DOHH2 (cell line): ENCODE results near the gene UNC5B.

Experiments used
- H3F3A ChIP-seq: fragments of 200-600 bp; sonication (generic), shearing (Covaris generic); 2 replicates; pipeline ENCODE4 v1.6.0; 2016; ENCODE audit warnings: antibody characterized with exemption, mild to moderate bottlenecking; ENCODE audit not compliant: control insufficient read depth, insufficient read depth
- H3K27ac ChIP-seq: fragments of 200-600 bp; sonication (generic); 2 replicates; pipeline ENCODE4 v1.5.1; 2014; ENCODE audit warnings: low read depth, mild to moderate bottlenecking, low read length, moderate library complexity
- H3K27me3 ChIP-seq: fragments of 200-600 bp; sonication (generic); 2 replicates; pipeline ENCODE4 v1.6.1; 2014; ENCODE audit warnings: mild to moderate bottlenecking, low read length, mixed read lengths; ENCODE audit not compliant: control insufficient read depth
- H3K36me3 ChIP-seq: fragments of 200-600 bp; sonication (generic); 2 replicates; pipeline ENCODE4 v1.6.1; 2014; ENCODE audit warnings: mild to moderate bottlenecking, low read length, moderate library complexity, mixed read lengths; ENCODE audit not compliant: control insufficient read depth
- H3K4me1 ChIP-seq: fragments of 200-600 bp; sonication (generic); 2 replicates; pipeline ENCODE4 v1.6.1; 2014; ENCODE audit warnings: mild to moderate bottlenecking, low read length, mixed read lengths; ENCODE audit not compliant: control insufficient read depth
- H3K4me2 ChIP-seq: fragments of 200-600 bp; sonication (generic); 2 replicates; pipeline ENCODE4 v1.6.0; 2014; ENCODE audit warnings: mild to moderate bottlenecking, low read length, moderate library complexity
- H3K4me3 ChIP-seq: fragments of 200-600 bp; sonication (generic); 2 replicates; pipeline ENCODE4 v1.5.1; 2014; ENCODE audit warnings: mild to moderate bottlenecking, low read length, mixed read lengths
- H3K79me2 ChIP-seq: fragments of 200-600 bp; sonication (generic); 2 replicates; pipeline ENCODE4 v1.6.1; 2014; ENCODE audit warnings: mild to moderate bottlenecking, low read length, mixed read lengths; ENCODE audit not compliant: control insufficient read depth
- H3K9me2 ChIP-seq: fragments of 200-600 bp; sonication (generic); replicated peaks from 2 replicates; pipeline ENCODE4 v1.6.1; 2014; ENCODE audit warnings: mild to moderate bottlenecking, low read length, mixed read lengths; ENCODE audit not compliant: control insufficient read depth
- H3K9me3 ChIP-seq: fragments of 200-600 bp; sonication (generic); 2 replicates; pipeline ENCODE4 v1.6.1; 2014; ENCODE audit warnings: antibody characterized with exemption, low read length, mixed read lengths; ENCODE audit not compliant: control insufficient read depth, insufficient read depth
- H4K20me1 ChIP-seq: fragments of 200-600 bp; sonication (generic); 2 replicates; pipeline ENCODE4 v1.6.0; 2014; ENCODE audit warnings: low read depth, mild to moderate bottlenecking, antibody characterized with exemption, low read length, moderate library complexity; ENCODE audit not compliant: control insufficient read depth, insufficient read depth
- CTCF ChIP-seq: fragments of 200-600 bp; sonication (generic); IDR thresholded peaks from one replicate; pipeline ENCODE4 v1.5.1; 2014; ENCODE audit warnings: antibody characterized with exemption, mild to moderate bottlenecking, low read depth, low read length; ENCODE audit not compliant: poor library complexity, severe bottlenecking
- EZH2phosphoT487 ChIP-seq: fragments of 200-600 bp; sonication (generic); IDR thresholded peaks from 2 replicates; pipeline ENCODE4 v1.6.1; 2017; ENCODE audit warnings: borderline replicate concordance, mild to moderate bottlenecking, antibody characterized with exemption, low read length, moderate library complexity, mixed read lengths

The UNC5B gene

DNA sequence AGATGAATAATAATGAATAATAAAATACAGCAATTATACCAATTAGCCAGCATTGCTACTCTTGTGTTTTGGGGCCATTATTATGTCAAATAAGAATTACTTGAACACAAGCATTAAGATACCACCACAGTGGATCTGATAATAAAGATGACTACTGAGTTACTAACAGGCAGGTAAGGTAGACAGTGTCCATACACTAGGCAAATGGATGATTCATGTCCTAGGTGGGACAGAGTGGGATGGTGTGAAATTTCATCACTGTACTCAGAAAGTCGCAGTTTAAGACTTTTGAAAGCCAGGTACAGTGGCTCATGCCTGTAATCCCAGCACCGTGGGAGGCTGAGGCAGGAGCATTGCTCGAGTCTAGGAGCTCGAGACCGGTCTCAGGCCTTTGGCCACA lies 8.7 kb upstream of the UNC5B start:
- H3K36me3 ChIP-seq, result no peaks in the 10 kb centered on the region
- no peaks in the 10 kb centered on the region for H3K9me3 ChIP-seq
- H3K79me2 ChIP-seq, result no peaks in the 10 kb centered on the region
- no peaks in the 10 kb centered on the region for H3K4me1 ChIP-seq
- H3F3A ChIP-seq, result no peaks in the 10 kb centered on the region
- H3K4me2 ChIP-seq, result no peak overlapping the region
- H4K20me1 ChIP-seq, result no peaks in the 10 kb centered on the region
- H3K4me3 ChIP-seq, result no peak overlapping the region
- H3K9me2 ChIP-seq, result no peaks in the 10 kb centered on the region
- no peak for TF ChIP-seq EZH2phosphoT487
- no peak for TF ChIP-seq CTCF
- H3K27me3 ChIP-seq, result peaks cover 18% of the 10 kb centered on the region; the same call in 1 of the 2 replicates
- no peak overlapping the region for H3K27ac ChIP-seq

DNA sequence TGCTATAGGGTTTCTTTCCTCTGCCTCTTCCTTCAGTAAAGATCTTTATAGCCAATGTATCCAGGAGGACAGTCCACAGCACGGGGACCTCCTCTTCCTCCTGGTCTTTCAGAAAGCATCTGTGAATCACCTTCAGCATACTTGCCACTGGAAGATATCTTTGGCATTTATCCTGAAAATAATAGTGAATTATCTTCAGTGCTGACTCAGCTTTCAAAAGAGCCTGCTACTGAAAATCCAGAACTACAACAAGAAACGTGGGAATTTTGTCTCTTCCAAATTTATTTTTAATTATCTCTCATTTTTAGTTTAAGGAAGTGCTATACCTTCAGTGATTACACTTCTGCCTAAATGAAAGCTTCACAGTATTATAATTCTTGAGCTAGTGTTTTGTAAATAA lies 7.6 kb upstream of the UNC5B start:
- Histone ChIP-seq H3F3A (no peaks in the 10 kb centered on the region), H3K36me3 (no peaks in the 10 kb centered on the region), H3K4me1 (no peaks in the 10 kb centered on the region), H3K4me2 (no peak overlapping the region), H3K9me3 (no peaks in the 10 kb centered on the region), H3K79me2 (no peaks in the 10 kb centered on the region), H3K27me3 (peaks cover 25% of the 10 kb centered on the region), H4K20me1 (no peaks in the 10 kb centered on the region), H3K27ac (no peak overlapping the region), H3K4me3 (no peak overlapping the region), H3K9me2 (no peaks in the 10 kb centered on the region)
- no peak for TF ChIP-seq EZH2phosphoT487
- TF ChIP-seq CTCF, result no peak

DNA sequence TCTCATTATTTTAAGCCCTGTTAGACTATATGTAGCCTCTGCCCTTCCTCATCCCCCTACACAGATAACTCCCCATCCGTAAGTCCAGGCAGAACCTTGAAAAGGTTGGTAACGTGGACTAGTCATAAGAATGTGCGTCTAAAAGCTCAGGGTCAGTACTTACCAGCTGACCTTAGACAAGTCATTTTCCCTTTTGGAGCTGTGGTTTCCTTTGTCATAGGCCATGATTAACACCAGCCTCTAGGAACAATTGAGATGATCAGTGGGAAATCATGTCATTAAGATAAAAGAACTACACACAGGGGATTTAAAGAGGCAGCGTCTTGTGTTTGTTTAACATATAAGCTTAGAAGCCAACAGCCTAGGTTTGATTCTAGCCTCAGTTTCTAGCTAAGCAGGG lies 6.9 kb upstream of the UNC5B start:
- no peaks in the 10 kb centered on the region for H3K36me3 ChIP-seq
- no peaks in the 10 kb centered on the region for H4K20me1 ChIP-seq
- no peaks in the 10 kb centered on the region for H3K4me1 ChIP-seq
- H3K79me2 ChIP-seq, result no peaks in the 10 kb centered on the region
- peaks cover 29% of the 10 kb centered on the region for H3K27me3 ChIP-seq
- no peak overlapping the region for H3K4me3 ChIP-seq
- no peaks in the 10 kb centered on the region for H3K9me2 ChIP-seq
- no peak overlapping the region for H3K27ac ChIP-seq
- TF ChIP-seq CTCF (no peak), EZH2phosphoT487 (no peak)
- no peaks in the 10 kb centered on the region for H3K9me3 ChIP-seq
- no peaks in the 10 kb centered on the region for H3F3A ChIP-seq
- no peak overlapping the region for H3K4me2 ChIP-seq

- Histone ChIP-seq H3K79me2 (no peaks in the 10 kb centered on the region), H3K4me1 (no peaks in the 10 kb centered on the region), H4K20me1 (0 out of 2 replicates have a peak, but pooled peaks cover 5% of the 10 kb centered on the region), H3K9me3 (no peaks in the 10 kb centered on the region), H3K4me3 (no peak overlapping the region), H3K27me3 (peaks cover 41% of the 10 kb centered on the region), H3K9me2 (no peaks in the 10 kb centered on the region), H3F3A (no peaks in the 10 kb centered on the region), H3K27ac (no peak overlapping the region), H3K36me3 (no peaks in the 10 kb centered on the region), H3K4me2 (no peak overlapping the region)
- TF ChIP-seq EZH2phosphoT487, result no peak
- no peak for TF ChIP-seq CTCF
These were observed 5.5 kb upstream of the UNC5B start for GRCh38 chr10:71206911-71207310.
